GM18909 (cell line): ENCODE results near the gene SLC49A3.
"Not testable (repeated sequence)": the region's sequence is repeated elsewhere in the genome, so short reads cannot be mapped to it uniquely, and the experiment has no call there.

ENCODE experiments used
- ATAC-seq: cut with Tn5 transposase; IDR thresholded peaks from one replicate; pipeline ENCODE4 v1.9.1; 2021; ENCODE audit warnings: mild to moderate bottlenecking; ENCODE audit not compliant: unreplicated experiment, poor library complexity

The SLC49A3 gene

DNA sequence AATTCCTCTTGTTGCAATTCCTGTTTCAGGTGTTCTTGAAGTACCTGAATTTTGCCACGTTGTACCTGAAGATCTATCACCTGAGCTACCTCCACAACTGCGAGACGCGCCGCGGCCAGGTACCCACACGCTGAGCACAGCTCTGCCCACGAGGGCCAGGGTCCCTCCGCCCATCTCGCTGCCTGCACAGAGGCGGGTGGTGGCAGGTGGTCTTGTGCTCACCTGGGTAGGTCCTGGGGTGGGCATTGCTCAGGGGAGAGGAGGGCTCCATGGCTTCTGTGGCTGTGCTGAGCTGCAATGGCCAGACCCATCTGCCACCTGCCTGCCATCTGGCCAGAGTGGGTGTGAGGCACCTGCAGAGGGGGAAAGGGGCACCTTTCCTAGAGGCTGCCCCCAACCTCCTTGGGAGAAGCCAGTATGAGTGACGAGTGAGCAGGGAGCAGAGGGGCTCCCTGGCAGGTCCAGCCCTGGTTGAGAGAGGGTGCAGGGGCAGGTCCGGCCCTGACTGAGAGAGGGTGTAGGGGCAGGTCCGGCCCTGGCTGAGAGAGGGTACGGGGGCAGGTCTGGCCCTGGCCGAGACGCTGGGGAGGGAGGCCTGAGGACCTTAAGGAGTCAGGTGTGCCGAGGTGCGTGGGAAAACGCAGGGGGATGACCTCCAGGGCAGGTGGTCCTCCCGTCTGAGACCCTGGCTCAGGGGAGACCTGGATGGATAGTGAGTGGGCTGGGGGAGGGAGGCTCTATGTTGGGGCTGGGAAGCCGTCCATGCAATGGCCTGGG lies 52.9 kb downstream of the SLC49A3 start:
- no peak for ATAC-seq

DNA sequence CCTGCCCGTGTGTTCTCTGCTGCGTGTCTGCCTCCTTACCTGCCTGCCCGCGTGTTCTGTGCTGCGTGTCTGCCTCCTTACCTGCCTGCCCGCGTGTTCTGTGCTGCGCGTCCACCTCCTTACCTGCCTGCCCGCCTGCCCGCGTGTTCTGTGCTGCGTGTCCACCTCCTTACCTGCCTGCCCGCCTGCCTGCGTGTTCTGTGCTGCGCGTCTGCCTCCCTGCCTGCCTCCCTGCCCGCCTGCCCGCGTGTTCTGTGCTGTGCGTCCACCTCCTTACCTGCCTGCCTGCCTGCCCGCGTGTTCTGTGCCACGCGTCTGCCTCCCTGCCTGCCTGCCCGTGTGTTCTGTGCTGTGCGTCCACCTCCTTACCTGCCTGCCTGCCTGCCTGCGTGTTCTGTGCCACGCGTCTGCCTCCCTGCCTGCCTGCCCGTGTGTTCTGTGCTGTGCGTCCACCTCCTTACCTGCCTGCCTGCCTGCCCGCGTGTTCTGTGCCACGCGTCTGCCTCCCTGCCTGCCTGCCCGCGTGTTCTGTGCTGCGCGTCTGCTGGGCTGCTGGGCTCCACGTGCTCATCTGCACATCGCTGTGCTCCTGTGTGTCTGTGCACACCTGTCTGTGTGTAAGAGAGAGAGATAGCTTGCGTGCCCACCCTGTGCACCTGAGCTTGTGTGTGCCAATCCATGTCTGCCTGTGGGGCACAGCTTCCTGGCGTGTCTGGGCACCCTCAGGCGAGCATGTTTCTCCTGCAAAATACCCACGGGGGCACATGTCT lies 53.7 kb downstream of the SLC49A3 start:
- ATAC-seq, result not testable (repeated sequence)

DNA sequence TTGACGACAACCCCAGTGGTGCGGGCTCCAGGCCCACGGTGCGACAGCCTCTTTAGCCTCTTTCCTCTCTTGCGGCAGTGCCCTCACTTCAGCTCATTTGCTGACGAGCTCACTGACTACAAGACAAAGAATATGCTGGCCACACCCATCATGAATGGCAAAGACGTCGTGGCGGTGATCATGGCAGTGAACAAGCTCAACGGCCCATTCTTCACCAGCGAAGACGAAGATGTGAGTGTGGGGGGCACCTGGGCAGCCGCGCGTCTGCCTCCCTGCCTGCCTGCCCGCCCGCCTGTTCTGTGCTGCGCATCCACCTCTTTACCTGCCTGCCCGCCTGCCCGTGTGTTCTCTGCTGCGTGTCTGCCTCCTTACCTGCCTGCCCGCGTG lies 54.4 kb downstream of the SLC49A3 start:
- ATAC-seq, result no peak

DNA sequence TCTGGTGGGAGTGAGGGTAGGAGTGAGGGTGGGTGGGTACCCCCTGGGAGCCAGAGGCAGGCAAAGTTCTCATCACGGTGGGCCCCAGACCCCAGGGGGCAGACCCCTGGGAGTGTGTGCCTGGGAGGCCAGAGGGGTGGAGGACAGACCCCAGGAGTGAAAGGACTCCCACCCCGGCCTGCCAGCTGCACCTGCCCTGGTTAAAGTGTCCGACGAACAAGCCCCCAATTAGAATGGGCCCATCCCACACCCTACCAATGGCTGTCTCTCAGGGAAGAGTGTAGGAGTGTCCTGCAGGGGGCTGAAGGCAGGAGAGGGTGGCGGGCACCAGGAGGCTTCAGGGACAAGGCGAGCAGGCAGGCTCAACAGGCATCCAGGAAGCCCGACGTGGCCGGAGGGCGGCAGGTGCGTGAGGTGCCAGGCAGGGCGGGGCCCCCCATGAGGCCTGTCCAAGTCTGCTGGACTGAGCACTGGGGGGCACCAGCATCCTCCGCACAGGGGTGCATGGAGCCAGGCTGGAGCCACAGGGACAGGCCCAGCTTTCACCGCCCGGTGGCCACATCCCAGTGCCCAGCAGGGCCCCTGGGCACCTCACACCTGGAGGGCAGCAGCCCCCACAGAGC lies 54.9 kb downstream of the SLC49A3 start:
- no peak for ATAC-seq

DNA sequence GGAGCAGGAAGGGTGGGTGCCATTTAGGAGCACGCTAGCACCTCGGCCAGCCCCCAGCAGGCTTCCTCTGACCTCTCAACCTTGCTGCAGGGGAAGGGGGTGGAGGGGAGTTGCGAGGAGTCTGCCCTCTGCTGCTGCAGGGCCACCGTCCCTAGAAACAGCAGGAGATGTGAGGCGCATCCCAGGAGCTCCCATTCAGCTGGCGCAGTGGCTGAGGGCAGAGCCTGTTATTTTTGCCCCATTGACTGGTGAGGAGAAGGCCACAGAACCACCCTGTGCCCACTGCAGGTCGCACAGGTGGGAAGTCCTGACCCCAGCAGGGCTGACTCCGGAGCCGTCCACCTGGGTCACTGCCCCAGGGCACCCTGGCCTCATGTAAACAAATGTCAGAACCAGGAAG lies 55.5 kb downstream of the SLC49A3 start:
- no peak for ATAC-seq

DNA sequence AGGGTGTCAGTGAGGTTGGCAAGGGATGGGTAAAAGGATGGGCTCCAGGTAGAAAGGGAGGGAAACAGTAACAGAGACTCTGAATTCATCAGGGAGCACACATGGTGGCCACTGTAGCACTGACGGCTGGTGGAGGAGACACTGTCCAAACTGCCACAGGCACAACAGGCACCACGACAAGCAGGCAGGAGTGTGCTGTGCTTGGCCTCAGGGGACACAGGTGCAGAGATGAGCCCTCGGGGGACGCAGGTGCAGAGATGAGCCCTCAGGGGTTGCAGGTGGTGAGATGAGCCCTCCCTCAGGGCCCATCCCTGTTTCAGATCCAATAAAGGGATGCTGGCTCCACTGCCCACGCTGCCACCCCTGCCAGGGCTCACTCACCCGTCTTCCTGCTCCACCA lies 56.0 kb downstream of the SLC49A3 start:
- no peak for ATAC-seq

DNA sequence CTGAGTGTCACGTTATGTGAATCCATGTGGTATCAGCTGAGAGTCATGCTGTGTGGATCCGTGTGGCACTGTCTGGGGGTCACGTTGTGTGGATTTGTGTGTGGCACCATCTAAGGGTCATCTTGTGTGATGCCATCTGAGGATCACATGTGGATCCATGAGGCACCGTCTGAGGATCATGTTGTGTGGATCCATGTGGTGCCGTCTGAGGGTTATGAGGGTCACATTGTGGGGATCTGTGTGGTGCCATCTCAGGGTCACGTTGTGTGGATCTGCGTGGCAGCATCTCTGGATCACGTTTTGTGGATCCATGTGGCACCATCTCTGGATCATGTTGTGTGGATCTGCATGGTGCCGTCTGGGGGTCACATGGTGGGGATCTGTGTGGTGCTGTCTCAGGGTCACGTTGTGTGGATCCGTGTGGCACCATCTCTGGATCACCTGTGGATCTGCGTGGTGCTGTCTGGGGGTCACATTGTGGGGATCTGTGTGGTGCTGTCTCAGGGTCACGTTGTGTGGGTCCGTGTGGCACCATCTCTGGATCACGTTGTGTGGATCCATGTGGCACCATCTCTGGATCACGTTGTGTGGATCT lies 56.7 kb downstream of the SLC49A3 start:
- ATAC-seq, result no peak
